GM12872 (cell line): ENCODE results near the gene EEFSEC.

ENCODE experiments used
- TF ChIP-seq, protein P1 (sequence below): IDR thresholded peaks from 3 replicates; pipeline ENCODE4 v1.5.1; 2011; ENCODE audit warnings: low read depth, mild to moderate bottlenecking, low read length, moderate library complexity; ENCODE audit not compliant: insufficient read depth

Gene EEFSEC

DNA sequence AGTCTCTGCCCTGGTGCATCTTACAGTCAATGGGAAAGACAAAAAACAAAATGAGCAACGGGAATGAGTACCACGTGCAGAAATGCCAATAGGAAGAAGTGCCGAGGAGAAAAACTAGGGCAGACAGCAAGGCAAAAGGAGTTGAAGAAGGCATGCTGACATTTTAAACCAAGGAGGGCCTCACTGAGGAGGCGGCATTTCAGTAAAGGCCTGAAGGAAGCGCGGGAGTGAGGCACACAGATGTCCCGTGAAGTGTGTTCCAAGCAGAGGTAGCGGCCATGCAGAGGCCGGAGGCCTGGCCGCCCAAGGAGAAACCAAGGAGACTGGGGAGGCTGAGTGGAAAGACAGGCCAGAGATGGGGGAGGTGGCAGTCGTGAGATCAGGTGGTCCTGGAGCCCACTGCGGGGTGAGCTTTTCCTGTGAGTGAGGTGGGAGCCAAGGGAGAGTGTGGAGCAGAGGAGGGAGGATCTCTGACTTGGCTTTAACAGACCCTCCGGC lies 278.6 kb downstream of the EEFSEC start:
- TF ChIP-seq, protein P1, sequence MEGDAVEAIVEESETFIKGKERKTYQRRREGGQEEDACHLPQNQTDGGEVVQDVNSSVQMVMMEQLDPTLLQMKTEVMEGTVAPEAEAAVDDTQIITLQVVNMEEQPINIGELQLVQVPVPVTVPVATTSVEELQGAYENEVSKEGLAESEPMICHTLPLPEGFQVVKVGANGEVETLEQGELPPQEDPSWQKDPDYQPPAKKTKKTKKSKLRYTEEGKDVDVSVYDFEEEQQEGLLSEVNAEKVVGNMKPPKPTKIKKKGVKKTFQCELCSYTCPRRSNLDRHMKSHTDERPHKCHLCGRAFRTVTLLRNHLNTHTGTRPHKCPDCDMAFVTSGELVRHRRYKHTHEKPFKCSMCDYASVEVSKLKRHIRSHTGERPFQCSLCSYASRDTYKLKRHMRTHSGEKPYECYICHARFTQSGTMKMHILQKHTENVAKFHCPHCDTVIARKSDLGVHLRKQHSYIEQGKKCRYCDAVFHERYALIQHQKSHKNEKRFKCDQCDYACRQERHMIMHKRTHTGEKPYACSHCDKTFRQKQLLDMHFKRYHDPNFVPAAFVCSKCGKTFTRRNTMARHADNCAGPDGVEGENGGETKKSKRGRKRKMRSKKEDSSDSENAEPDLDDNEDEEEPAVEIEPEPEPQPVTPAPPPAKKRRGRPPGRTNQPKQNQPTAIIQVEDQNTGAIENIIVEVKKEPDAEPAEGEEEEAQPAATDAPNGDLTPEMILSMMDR = no peak

DNA sequence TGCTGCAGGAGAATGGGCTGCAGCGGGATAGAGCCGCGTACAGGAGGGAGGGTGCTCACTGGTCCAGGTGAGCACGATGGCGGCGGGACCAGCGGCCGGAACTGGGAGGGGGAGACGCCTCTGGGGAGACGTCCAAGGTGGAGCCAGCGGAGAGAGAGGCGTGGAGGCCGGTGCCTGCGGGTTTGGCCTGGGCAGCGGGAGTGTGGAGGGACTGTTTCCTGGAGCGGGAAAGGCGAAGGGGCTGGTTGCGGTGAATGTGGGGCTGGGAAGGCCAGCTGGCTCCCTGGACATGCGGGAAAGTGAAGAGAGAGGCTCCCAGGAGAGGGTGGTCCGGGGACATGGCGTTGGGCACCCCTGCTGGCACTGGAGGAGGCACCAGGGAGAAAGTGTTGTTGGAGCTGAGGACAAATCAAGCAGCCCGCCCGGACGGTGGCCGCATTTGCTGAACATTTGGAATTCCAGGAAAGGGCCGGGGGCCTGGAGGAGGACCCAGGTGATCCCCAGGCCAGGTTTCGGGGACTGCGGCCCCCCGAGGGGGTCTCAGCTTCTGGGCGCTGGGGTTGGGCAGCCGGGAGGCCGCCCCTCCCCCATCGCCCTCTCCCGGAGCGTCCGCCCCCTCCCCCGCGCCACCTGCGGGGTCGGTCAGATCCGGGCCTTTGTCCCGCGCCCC lies 279.2 kb downstream of the EEFSEC start:
- TF ChIP-seq, protein P1 = no peak

DNA sequence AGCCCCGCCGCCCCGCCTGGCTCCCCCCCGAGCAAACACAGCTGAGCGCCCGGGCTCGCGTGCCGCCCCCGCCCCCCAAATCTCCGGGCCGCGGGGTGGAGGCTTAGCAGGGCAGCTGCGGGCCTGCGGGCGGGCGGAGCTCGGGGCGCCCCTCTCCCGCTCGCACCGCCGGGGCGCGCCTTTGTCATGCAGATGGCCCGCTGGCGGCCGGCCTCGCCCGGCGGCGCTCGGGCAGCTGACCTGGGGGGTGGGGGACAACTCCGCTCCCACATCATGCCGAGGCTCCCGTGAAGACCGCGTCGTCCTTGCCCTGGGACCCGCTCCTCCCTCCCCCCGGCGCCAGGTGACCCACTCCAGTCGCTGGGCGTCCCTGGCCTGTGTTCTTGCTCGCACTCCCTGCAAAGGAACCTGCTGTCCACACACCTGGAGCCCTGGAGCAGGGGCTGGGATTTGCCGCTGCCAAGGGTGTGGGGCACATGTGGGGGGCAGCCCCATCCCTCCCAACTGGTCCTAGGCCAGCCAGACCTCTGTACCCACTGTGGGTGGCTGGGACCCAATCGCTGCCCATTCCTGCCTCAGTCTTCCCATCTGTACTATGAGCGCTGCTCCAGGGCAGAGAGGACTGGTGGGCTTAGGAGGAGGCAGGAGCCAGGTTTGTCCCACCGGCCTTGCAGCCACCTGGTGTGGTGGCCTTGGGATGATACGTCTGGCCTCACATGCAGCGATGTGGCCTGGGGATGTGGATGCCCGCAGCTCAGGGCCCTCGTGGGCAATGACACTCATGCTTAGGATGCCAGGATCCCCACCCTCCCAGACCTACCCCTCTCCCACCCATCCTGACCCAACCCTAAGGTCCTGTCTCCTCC lies 279.9 kb downstream of the EEFSEC start:
- TF ChIP-seq, protein P1 = no peak

DNA sequence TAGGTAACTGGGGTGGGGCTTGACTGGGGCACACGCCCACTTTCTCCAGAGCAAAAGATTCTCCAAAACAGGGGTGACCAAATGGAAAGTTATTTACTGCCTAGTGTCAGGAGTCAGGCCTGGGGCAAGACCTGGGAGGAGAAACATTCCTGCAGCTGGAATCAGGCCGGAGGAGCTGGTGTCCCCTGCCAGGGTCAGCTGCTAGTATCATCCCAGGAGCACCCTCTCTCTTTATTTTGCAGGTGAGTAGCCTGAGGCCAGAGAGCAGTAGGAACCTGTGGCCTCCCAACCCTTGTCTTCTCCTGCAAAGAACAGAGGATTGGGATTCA lies 280.5 kb downstream of the EEFSEC start:
- TF ChIP-seq, protein P1 = no peak

DNA sequence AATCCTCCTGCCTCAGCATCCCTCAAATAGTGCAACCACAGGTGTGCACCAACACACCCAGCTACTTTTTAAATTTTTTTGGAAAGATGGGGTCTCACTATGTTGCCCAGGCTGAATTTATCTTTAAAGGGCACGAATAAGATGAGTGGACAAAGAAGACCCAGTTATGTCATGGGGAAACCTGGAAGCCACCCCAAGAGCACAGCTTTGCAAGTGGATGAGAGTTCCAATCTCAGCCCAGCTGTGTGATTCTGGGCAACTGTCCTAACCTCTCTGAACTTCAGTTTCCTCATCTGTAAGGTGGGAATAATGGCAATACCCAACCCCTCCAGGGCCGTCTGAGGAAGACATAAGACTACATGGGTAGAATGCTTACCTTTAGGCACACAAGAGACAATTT lies 281.2 kb downstream of the EEFSEC start:
- TF ChIP-seq, protein P1 = no peak

DNA sequence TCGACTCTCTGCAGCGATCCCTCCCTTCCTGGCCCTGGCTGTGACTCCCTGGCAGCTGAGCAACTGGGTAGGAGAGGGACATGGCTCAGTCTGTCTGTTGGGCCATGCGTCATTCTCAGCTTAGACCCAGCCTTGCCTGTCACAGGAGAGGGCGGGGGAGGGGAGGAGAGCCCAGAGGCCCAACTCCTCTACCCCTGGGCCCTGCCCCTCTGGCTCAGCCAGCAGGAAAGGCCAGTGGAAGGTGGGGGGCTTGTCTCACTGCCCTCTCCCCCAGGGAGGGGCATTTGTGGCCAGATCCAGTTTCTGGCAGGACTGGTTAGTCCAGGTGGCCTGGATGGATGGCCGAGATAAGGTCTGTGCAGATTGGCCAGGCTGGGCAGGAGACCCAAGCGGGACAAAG lies 281.8 kb downstream of the EEFSEC start:
- TF ChIP-seq, protein P1 = no peak

DNA sequence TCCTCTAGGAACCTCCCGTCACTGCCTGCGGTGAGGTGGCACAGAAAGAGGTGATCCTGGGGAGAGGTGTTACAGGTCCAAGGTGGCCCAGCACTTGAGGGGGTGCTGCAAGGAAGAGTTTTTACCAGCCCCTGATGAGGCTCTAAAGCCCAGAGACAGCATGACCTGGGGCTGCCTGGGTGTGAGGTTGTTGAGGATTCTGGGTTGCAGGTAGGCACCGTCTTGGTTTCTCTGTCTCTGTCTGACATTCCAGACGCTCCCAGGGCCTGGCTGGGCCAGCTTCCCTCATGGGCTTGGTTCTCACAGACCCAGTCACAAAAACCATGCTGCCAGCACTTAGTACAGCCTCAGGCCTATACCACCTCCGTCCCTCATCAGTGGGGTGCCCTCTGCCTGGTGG lies 282.3 kb downstream of the EEFSEC start:
- TF ChIP-seq, protein P1 = no peak
